SIG-M5 treated with dmso at 0.1 percent for 504 hours (cell line): ENCODE data around the gene SNTG2.
A peak's percentile ranks its signal among the peaks of the same experiment; 100 is the strongest.

Source experiments
- DNase-seq: peaks from one replicate; lab custom pipeline; 2025; ENCODE audit not compliant: unreplicated experiment; lab: John Stamatoyannopoulos, UW

Gene SNTG2

GRCh38 chr2:1047485-1047884 is 96.8 kb downstream of the SNTG2 start:
- DNase-seq = peak; percentile 4

- no peak for DNase-seq
Measured at GRCh38 chr2:1049691-1050090, 99.0 kb downstream of the SNTG2 start.

- no peak for DNase-seq
Measured at GRCh38 chr2:1051075-1051474, 100.4 kb downstream of the SNTG2 start.

DNA sequence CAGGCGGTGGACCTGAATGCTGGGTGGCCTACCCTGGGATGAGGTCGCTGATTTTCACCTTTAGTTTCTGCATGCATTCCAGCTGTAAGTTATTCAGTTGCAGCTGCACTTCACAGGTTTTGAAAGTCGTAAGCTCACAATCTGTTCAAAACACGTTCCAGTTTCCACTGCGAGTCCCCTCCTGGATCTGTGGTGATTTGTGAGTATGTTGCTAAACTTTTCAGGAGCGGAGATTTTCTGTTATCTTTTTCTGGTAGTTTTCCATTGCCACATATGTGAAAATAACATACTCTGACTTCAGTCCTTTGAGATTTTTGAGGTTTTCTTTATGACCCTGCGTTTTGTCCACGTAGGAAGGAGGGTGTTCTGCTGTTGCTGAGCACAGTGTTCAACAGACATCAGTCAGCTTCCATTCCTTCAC is 102.1 kb downstream of the SNTG2 start:
- no peak for DNase-seq

DNA sequence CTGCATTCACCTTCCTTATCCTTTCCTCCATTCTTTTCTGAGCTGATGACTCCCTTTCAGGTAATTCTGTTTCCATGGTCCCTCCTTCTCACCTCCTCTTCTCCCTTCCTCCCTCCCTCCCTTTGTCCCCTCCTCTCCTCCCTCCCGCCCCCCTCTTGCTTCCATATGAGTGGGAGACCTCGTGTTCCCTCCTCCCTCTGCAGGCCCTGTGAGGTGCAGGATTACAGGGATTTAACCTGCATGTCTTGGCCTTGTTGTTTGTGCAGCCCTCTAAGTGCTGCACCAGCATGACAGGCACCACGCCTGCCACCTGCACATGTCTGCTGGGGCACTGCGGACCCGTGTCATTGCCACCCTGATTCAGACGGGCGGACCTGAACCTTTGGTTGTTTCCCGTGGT is 103.1 kb downstream of the SNTG2 start:
- DNase-seq = no peak

GRCh38 chr2:1054399-1054798 is 103.8 kb downstream of the SNTG2 start:
- no peak for DNase-seq

DNA sequence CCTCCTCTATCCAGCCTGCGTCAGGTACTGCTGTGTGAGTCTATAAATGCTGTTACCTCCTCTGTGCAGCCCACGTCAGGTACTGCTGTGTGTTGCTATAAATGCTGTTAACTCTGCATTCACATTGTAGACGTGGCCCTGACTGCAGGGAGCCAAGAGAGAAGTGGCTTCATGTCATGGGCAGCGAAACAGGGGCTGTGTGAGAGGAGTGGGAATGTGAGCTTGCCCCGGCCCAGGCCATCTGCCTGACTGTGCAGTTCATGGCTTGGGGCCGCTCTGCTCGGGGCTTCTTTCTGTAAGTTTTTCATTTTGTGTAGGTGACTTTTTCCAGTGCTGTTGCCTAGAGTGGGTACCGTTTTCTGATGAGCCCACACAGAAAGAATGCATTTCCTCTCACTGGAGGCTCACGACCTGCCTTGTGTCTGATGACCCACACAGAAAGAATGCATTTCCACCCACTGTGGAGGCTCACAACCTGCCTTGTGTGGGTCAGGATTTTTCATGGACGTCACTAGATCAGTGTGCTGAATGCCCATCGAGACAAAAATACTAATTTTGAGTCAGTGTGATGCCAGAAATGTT is 104.5 kb downstream of the SNTG2 start:
- no peak for DNase-seq

- no peak for DNase-seq
Measured at GRCh38 chr2:1060372-1060771, 109.7 kb downstream of the SNTG2 start.

GRCh38 chr2:1060987-1061386 is 110.3 kb downstream of the SNTG2 start:
- no peak for DNase-seq

DNA sequence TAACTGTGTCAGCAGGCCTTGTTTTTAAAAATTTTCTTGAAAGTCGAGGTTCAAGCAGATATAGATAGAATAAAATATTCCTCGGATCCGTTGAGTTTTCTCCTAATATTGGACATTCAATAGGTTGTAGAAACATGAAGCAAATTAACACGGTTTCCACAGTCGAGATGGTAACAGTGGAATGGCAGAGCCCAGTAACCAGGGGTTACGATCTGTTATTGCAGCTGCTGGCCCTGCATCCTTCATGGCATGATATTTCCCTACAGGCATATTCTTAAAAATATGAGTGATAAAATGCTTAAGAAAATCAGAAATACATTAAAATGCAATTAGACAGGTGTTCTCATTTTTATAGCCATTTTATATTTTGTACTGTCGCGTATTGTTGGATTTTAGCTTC is 117.6 kb downstream of the SNTG2 start:
- no peak for DNase-seq

DNA sequence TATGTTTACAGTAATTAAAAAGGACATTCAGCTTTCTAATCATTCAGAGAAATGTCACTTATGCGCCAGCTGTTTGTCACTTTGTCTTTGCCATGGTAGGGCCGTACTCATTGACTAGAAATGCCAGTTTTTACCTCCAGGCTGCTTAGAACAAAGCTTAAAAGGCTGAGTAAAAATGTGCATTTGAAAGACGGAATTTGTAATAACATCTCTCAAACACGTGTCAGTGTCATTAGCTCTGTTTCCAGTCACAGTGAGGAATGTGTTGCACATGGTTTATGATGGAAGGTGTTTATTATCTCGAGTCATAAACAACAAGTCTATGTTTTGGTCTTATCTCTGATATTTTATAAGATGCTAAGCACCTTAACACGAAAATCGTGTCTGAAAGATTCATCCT is 118.2 kb downstream of the SNTG2 start:
- DNase-seq = no peak

- DNase-seq = no peak
Measured at GRCh38 chr2:1069847-1070246, 119.2 kb downstream of the SNTG2 start.

- DNase-seq = peak; percentile 21
Measured at GRCh38 chr2:1070601-1071000, 120.0 kb downstream of the SNTG2 start.

- no peak for DNase-seq
Measured at GRCh38 chr2:1071650-1072049, 121.0 kb downstream of the SNTG2 start.

DNA sequence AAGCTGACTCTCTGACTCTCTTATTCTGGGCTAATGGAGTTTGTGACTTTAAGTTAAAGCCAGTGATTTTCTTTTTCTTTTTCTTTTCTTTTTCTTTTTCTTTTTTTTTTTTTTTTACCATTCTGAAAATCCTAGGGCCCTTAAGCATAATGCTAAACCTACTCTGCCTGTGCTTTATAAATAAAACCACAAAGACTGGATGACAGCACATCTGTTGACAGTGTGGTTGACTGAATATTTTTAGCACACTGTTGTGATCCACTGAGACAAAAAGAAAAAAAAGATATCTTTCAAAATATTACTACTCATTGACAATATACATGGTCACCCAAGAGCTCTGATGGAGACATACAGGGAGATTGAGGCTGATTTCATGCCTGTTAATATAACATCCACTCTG is 121.6 kb downstream of the SNTG2 start:
- DNase-seq = no peak

- DNase-seq = no peak
Measured at GRCh38 chr2:1077911-1078310, 127.3 kb downstream of the SNTG2 start.

GRCh38 chr2:1078326-1078725 is 127.7 kb downstream of the SNTG2 start:
- DNase-seq = no peak

GRCh38 chr2:1079873-1080799 is 129.5 kb downstream of the SNTG2 start:
- no peak for DNase-seq

DNA sequence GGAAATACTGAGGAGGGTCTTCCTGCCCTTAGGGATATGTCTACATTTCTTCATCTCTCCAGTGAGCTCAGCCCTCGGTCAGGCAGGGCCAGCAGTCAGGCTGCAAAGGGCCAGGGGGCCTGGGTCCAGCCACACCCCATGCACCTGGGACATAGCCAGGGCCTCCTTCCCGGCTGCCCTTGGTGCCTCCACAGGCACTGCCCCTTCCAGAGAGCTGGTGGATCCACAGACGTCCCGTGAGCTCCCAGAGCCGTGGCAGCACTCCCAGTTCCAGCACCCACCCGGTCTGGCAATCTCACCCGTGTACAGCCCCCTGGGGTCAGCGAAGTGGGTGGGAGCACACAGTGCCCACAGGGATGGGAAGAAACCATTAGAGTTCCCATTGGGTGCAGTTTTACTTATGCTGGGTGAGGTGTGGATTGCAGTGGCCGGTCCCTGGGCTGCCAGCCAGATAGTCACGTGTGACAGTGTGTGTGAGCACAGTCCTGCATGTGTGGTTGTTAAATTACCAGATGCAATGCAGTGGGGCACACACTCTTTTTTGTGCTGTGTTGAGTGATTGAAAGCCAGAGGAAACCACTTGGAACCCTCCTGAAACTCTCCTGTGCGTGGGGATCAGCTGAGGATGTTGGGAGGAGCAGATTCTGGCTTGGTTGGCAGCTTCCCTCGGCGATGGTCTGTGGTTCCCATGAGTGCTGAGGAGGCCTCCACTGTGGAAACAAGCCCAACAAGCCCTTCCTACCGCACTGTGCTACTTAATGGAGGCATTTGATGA is 131.0 kb downstream of the SNTG2 start:
- DNase-seq = no peak

- DNase-seq = no peak
Measured at GRCh38 chr2:1082456-1083205, 132.0 kb downstream of the SNTG2 start.
